GM12878 (cell line): Measurements from ENCODE around the gene PAOX. TPM values are rescaled to one million over a fixed set of nuclear protein-coding genes. Genes with fewer than 3 reads are reported as not detected.
A peak's percentile ranks its signal among the peaks of the same experiment; 100 is the strongest.

ENCODE experiments used
- ATAC-seq: fragments of 200-7000 bp; cut with Tn5 transposase; 3 replicates; pipeline ENCODE4 v1.9.1; 2020; ENCODE audit warnings: mild to moderate bottlenecking, moderate library complexity
- BruUV-seq: library from RNA; stranded (reverse); fragments of 400-500 nt; replicated peaks from 2 replicates; lab custom pipeline; 2021; lab: Mats Ljungman, UMichigan
- CTCF ChIA-PET: fragments of 300-600 bp; sonication (Branson Sonifier 250); formaldehyde crosslinking; extraction: SDS; loops from one replicate; lab custom pipeline; 2021; ENCODE audit warnings: inconsistent platforms; lab: Yijun Ruan, JAX
- POLR2A ChIA-PET: fragments of 350-600 bp; formaldehyde crosslinking; extraction: SDS; loops from one replicate; lab custom pipeline; 2021; ENCODE audit warnings: inconsistent platforms; lab: Charles Lee
- RAD21 ChIA-PET: fragments of 300-600 bp; sonication (Branson Sonifier 250); formaldehyde crosslinking; loops from one replicate; lab custom pipeline; 2023; ENCODE audit warnings: antibody characterized with exemption; ENCODE audit not compliant: unreplicated experiment; lab: Charles Lee
- SMC1A ChIA-PET: fragments of 300-600 bp; sonication (Branson Sonifier 250); formaldehyde crosslinking; loops from one replicate; lab custom pipeline; 2023; ENCODE audit not compliant: unreplicated experiment, uncharacterized antibody; lab: Charles Lee
- DNase-seq: peaks from one replicate; pipeline ENCODE4 v3.0.0-alpha.2; 2011; ENCODE audit warnings: low read depth, low spot score
- FAIRE-seq: peaks from 3 replicates; lab custom pipeline; 2011; peaks lifted over from hg19 to GRCh38; lab: Jason Lieb, UNC
- H2AFZ ChIP-seq: 2 replicates; pipeline ENCODE4 v1.6.0; 2011; ENCODE audit warnings: low read depth, low read length, control low read depth; ENCODE audit not compliant: control insufficient read depth
- H3K27ac ChIP-seq: 2 replicates; pipeline ENCODE4 v1.5.1; 2011; ENCODE audit warnings: control low read depth; ENCODE audit not compliant: control insufficient read depth, insufficient read depth
- H3K27me3 ChIP-seq, 2 experiments: replicated peaks in 1 of 2; 2 replicates each; pipeline versions ENCODE4 v1.6.0 to v1.6.1; 2011; ENCODE audit warnings: low read length in 1 of 2; ENCODE audit not compliant: control insufficient read depth in 2 of 2, insufficient read depth in 2 of 2
- H3K36me3 ChIP-seq, 2 experiments: 2 replicates each; pipeline ENCODE4 v1.5.1; 2011; ENCODE audit warnings: low read length in 1 of 2; ENCODE audit not compliant: control insufficient read depth in 2 of 2, insufficient read depth in 2 of 2
- H3K4me1 ChIP-seq: 2 replicates; pipeline ENCODE4 v1.6.1; 2011; ENCODE audit warnings: mild to moderate bottlenecking, low read length, moderate library complexity, mixed read lengths; ENCODE audit not compliant: control insufficient read depth, insufficient read depth
- H3K4me2 ChIP-seq: 2 replicates; pipeline ENCODE4 v1.6.0; 2011; ENCODE audit warnings: control low read depth; ENCODE audit not compliant: control insufficient read depth, insufficient read depth
- H3K4me3 ChIP-seq: fragments of 200-600 bp; sonication (generic); 2 replicates; pipeline ENCODE4 v1.5.1; 2016
- H3K79me2 ChIP-seq: 2 replicates; pipeline ENCODE4 v1.6.0; 2011; ENCODE audit warnings: low read length; ENCODE audit not compliant: control insufficient read depth, insufficient read depth
- H3K9ac ChIP-seq: 2 replicates; pipeline ENCODE4 v1.8.0; 2011; ENCODE audit warnings: low read length, control low read depth, mixed read lengths; ENCODE audit not compliant: control insufficient read depth, insufficient read depth
- H3K9me3 ChIP-seq: replicated peaks from 3 replicates; pipeline ENCODE4 v1.5.1; 2011; ENCODE audit warnings: mild to moderate bottlenecking, low read length; ENCODE audit not compliant: control insufficient read depth, insufficient read depth
- H4K20me1 ChIP-seq: 2 replicates; pipeline ENCODE4 v1.6.0; 2011; ENCODE audit not compliant: control insufficient read depth, insufficient read depth
- EZH2 ChIP-seq: IDR thresholded peaks from 2 replicates; pipeline ENCODE4 v1.6.1; 2012; ENCODE audit warnings: low read depth, mild to moderate bottlenecking, control low read depth, inconsistent platforms, low read length, borderline replicate concordance; ENCODE audit not compliant: control insufficient read depth
- IKZF2 ChIP-seq, 2 experiments: fragments of 450-650 bp; IDR thresholded peaks; 2 replicates each; pipeline ENCODE4 v1.6.1; 2017; ENCODE audit warnings: mild to moderate bottlenecking in 2 of 2, moderate library complexity in 2 of 2
- IRF4 ChIP-seq: IDR thresholded peaks from 2 replicates; pipeline ENCODE4 v1.6.1; 2011; ENCODE audit warnings: low read depth, low read length
- PML ChIP-seq: IDR thresholded peaks from 2 replicates; pipeline ENCODE4 v1.6.1; 2012; ENCODE audit warnings: low read length, inconsistent platforms
- WGBS: methylation state at CpG from one replicate; pipeline ENCODE4 v1.1.6; 2016; ENCODE audit warnings: low lambda C conversion rate; ENCODE audit not compliant: insufficient replicate concordance, insufficient coverage; ENCODE audit errors: missing lambda C conversion rate; 5-methylcytosine and 5-hydroxymethylcytosine counted together
- in situ Hi-C: fragments of 300-500 bp; cut with MboI; formaldehyde crosslinking; loops from 9 replicates; pipeline ENCODE4 v1.14.3; 2018; ENCODE audit warnings: mixed read lengths
- intact Hi-C: fragments of 100-400 bp; cut with micrococcal nuclease; formaldehyde crosslinking; loops from one replicate; pipeline ENCODE4 v1.14.2; 2022; ENCODE audit not compliant: unreplicated experiment
- polyA plus RNA-seq, 11 experiments: library from polyadenylated mRNA; depleted of rRNA in 4 of 11; unstranded in 6 of 11; stranded (reverse) in 5 of 11; fragments of >200 nt; fragmentation: Nextera tagmentation in 4 of 11; fragmentation: Illumina TruSeq in 1 of 11; extraction: Ambion mirVana in 4 of 11; extraction: Trizol in 1 of 11; gene quantifications; 1 replicate in 1 of 11; 2 replicates in 10 of 11; pipeline versions ENCODE4 v1.2.1 to v1.2.3, GENCODE V29; 2011 to 2016; ENCODE audit warnings: inconsistent platforms in 2 of 11, missing spikeins in 2 of 11, low read depth in 1 of 11
- total RNA-seq, 4 experiments: library from RNA; depleted of rRNA in 3 of 4; stranded (reverse); fragments of >200 nt in 3 of 4; fragmentation: Illumina TruSeq in 1 of 4; extraction: Trizol in 1 of 4; gene quantifications; 2 replicates each; pipeline versions ENCODE4 v1.2.1 to v1.2.3, GENCODE V29; 2013 to 2021
- TF ChIP-seq, protein P1 (sequence below): IDR thresholded peaks from 2 replicates; pipeline ENCODE4 v1.6.1; 2011; ENCODE audit warnings: borderline replicate concordance, low read depth, mild to moderate bottlenecking, moderate library complexity, low read length; ENCODE audit not compliant: insufficient read depth, poor library complexity, severe bottlenecking
- TF ChIP-seq, protein P2 (sequence below): fragments of 450-650 bp; IDR thresholded peaks from 2 replicates; pipeline ENCODE4 v1.6.1; 2018; ENCODE audit warnings: mild to moderate bottlenecking, low read depth, moderate library complexity; ENCODE audit not compliant: partially characterized antibody
- TF ChIP-seq, protein P3 (sequence below), 3 experiments: IDR thresholded peaks in 2 of 3; conservative IDR thresholded peaks in 1 of 3; 2 replicates each; pipeline ENCODE4 v1.5.1; 2011; ENCODE audit warnings: low read depth in 3 of 3, low read length in 3 of 3, mild to moderate bottlenecking in 3 of 3, control low read depth in 2 of 3, moderate library complexity in 2 of 3, inconsistent platforms in 1 of 3, mixed read lengths in 1 of 3; ENCODE audit not compliant: control insufficient read depth in 2 of 3, insufficient read depth in 1 of 3; ENCODE audit errors: extremely low read depth in 1 of 3

PAOX gene
- total and polyA plus RNA-seq, 10 of the 15 experiments (the other 5 are each of a cell fraction or from before 2014, with no cell fraction given), result 1.2 to 22.2 (median 10.5) TPM

DNA sequence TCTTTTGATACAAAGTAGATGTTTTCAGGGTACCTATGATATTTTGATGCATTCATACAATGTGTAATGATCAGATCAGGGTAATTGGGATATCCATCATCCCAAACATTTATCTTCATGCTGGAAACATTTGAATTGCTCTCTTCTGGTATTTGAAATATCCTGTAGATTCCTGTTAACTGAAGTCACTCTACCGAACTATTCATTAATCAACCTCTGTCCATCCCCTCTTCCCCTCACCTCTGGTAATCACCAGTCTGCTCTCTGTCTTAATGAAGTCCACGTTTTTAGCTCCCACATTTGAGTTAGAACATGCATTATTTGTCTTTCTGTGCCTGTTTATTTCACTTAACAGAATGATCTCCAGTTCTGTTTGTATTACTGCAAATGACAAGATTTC lies 26.2 kb downstream of the PAOX start:
- Histone ChIP-seq H3K9me3 (peaks cover 16% of the 10 kb centered on the region), H3K27me3 (no peaks in the 10 kb centered on the region), H3K79me2 (peaks cover 15% of the 10 kb centered on the region), H3K27ac (peak overlapping the region; percentile 64; the same call in 1 of the 2 replicates), H3K4me2 (peak overlapping the region; percentile 75), H3K9ac (no peak overlapping the region), H3K4me3 (no peak overlapping the region), H4K20me1 (peaks cover 3% of the 10 kb centered on the region; the same call in 1 of the 2 replicates), H3K36me3 (peaks cover 5 to 30% of the 10 kb centered on the region in 2 experiments), H2AFZ (no peak overlapping the region), H3K4me1 (peaks cover 31% of the 10 kb centered on the region)
- CTCF ChIA-PET, result interaction anchor here (1.2 kb wide), 1 partner anchor 76 kb away, joined by 6 read pairs; no protein-coding TSS in a partner anchor
- ATAC-seq (no peak), FAIRE-seq (no peak), DNase-seq (no peak)
- POLR2A ChIA-PET, result no interaction called here
- WGBS, result 46% methylated on average over 2 of the region's 2 CpGs
- in situ Hi-C loops, result no loop called here
- no peak for TF ChIP-seq IRF4
- intact Hi-C loops, result no loop called here
- RAD21 ChIA-PET, result no interaction called here
- SMC1A ChIA-PET, result interaction anchor here (1.4 to 1.9 kb wide), 3 partner anchors 14 to 44 kb away, joined by 3 to 4 read pairs (median 4); no protein-coding TSS in a partner anchor
- BruUV-seq, result no TSS peak

DNA sequence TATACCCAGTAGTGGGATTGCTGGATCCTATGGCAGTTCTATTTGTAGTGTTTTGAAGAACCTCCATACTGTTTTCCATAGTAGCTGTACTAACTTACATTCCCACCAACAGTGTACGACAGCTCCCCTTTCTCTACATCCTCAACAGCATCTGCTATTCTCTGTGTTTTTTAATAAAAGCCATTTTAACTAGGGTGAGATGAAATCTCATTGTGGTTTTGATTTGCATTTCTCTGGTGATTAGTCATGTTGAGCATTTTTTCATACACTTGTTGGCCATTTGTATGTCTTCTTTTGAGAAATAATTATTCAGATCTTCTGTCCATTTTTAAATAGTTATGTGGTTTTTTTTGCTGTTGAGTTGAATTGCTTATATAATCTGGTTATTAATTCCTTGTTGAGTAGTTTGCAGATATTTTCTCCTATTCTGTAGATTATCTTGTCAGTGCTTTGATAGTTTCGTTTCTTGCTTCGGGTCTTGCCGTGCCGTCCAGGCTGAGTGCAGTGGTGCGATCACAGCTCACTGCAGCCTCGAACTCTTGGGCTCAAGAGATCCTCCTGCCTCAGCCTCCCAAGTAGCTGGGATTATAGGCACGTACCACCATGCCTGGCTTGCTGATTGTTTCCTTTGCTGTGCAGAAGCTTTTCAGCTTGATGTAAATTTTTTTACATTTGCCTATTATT lies 26.9 kb downstream of the PAOX start:
- peak overlapping the region; percentile 75 for H3K4me2 ChIP-seq
- SMC1A ChIA-PET, result interaction anchor here (1.4 to 1.9 kb wide), 3 partner anchors 14 to 44 kb away, joined by 3 to 4 read pairs (median 4); no protein-coding TSS in a partner anchor
- no peaks in the 10 kb centered on the region for H3K27me3 ChIP-seq
- intact Hi-C loops, result loop anchor here (2.0 kb wide), 1 partner anchor 17 kb away; no protein-coding TSS in a partner anchor
- peaks cover 5 to 36% of the 10 kb centered on the region in 2 experiments for H3K36me3 ChIP-seq
- POLR2A ChIA-PET, result interaction anchor here (0.7 kb wide), 1 partner anchor 87 kb away, joined by 5 read pairs; no protein-coding TSS in a partner anchor
- BruUV-seq, result no TSS peak
- peak overlapping the region; percentile 64 for H3K27ac ChIP-seq
- peaks cover 12% of the 10 kb centered on the region for H3K79me2 ChIP-seq
- no peak overlapping the region for H3K9ac ChIP-seq
- DNase-seq (no peak), FAIRE-seq (peak; percentile 97), ATAC-seq (peak; percentile 68)
- H4K20me1 ChIP-seq, result no peaks in the 10 kb centered on the region
- H3K4me1 ChIP-seq, result peaks cover 24% of the 10 kb centered on the region
- peaks cover 22% of the 10 kb centered on the region for H3K9me3 ChIP-seq
- CTCF ChIA-PET, result interaction anchor here (1.2 kb wide), 1 partner anchor 76 kb away, joined by 6 read pairs; no protein-coding TSS in a partner anchor
- RAD21 ChIA-PET, result interaction anchor here (0.7 kb wide), 1 partner anchor 92 kb away, joined by 4 read pairs; no protein-coding TSS in a partner anchor
- H2AFZ ChIP-seq, result no peak overlapping the region
- 0 out of 2 replicates have a peak overlapping the region, but pooled peaks have one; percentile 25 for H3K4me3 ChIP-seq
- 3% methylated on average over 8 of the region's 8 CpGs for whole genome bisulfite sequencing
- in situ Hi-C loops, result no loop called here
- TF ChIP-seq, protein P1, sequence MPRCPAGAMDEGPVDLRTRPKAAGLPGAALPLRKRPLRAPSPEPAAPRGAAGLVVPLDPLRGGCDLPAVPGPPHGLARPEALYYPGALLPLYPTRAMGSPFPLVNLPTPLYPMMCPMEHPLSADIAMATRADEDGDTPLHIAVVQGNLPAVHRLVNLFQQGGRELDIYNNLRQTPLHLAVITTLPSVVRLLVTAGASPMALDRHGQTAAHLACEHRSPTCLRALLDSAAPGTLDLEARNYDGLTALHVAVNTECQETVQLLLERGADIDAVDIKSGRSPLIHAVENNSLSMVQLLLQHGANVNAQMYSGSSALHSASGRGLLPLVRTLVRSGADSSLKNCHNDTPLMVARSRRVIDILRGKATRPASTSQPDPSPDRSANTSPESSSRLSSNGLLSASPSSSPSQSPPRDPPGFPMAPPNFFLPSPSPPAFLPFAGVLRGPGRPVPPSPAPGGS, result no peak
- TF ChIP-seq, protein P2, sequence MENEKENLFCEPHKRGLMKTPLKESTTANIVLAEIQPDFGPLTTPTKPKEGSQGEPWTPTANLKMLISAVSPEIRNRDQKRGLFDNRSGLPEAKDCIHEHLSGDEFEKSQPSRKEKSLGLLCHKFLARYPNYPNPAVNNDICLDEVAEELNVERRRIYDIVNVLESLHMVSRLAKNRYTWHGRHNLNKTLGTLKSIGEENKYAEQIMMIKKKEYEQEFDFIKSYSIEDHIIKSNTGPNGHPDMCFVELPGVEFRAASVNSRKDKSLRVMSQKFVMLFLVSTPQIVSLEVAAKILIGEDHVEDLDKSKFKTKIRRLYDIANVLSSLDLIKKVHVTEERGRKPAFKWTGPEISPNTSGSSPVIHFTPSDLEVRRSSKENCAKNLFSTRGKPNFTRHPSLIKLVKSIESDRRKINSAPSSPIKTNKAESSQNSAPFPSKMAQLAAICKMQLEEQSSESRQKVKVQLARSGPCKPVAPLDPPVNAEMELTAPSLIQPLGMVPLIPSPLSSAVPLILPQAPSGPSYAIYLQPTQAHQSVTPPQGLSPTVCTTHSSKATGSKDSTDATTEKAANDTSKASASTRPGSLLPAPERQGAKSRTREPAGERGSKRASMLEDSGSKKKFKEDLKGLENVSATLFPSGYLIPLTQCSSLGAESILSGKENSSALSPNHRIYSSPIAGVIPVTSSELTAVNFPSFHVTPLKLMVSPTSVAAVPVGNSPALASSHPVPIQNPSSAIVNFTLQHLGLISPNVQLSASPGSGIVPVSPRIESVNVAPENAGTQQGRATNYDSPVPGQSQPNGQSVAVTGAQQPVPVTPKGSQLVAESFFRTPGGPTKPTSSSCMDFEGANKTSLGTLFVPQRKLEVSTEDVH, result no peak
- TF ChIP-seq PML (0 out of 2 replicates have a peak, but pooled peaks have one; percentile 42), EZH2 (no peak), IKZF2 (IDR thresholded peaks at IDR 0.05) (no peak)
- TF ChIP-seq, protein P3, sequence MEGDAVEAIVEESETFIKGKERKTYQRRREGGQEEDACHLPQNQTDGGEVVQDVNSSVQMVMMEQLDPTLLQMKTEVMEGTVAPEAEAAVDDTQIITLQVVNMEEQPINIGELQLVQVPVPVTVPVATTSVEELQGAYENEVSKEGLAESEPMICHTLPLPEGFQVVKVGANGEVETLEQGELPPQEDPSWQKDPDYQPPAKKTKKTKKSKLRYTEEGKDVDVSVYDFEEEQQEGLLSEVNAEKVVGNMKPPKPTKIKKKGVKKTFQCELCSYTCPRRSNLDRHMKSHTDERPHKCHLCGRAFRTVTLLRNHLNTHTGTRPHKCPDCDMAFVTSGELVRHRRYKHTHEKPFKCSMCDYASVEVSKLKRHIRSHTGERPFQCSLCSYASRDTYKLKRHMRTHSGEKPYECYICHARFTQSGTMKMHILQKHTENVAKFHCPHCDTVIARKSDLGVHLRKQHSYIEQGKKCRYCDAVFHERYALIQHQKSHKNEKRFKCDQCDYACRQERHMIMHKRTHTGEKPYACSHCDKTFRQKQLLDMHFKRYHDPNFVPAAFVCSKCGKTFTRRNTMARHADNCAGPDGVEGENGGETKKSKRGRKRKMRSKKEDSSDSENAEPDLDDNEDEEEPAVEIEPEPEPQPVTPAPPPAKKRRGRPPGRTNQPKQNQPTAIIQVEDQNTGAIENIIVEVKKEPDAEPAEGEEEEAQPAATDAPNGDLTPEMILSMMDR (IDR thresholded peaks at IDR 0.05 in 2 of 3, conservative IDR thresholded peaks at IDR 0.05 in 1 of 3; ENCODE audit: control insufficient read depth in 2 of 3, extremely low read depth in 1 of 3, insufficient read depth in 1 of 3, low read depth in 3 of 3, low read length in 3 of 3), result no peak
